B cell (primary cell): ENCODE data around the gene DGCR8. TPM values are rescaled to one million over a fixed set of nuclear protein-coding genes. Genes with fewer than 3 reads are reported as not detected.

ENCODE experiments used
- ATAC-seq: fragments of 200-7000 bp; cut with Tn5 transposase; one replicate; pipeline ENCODE4 v1.10.0; 2021; ENCODE audit warnings: low read depth, mild to moderate bottlenecking, moderate number of reproducible peaks, moderate library complexity
- CTCF ChIA-PET: fragments of 350-600 bp; sonication (Branson Sonifier 250); formaldehyde crosslinking; loops from one replicate; lab custom pipeline; 2021; ENCODE audit warnings: antibody characterized with exemption, inconsistent platforms; lab: Charles Lee
- POLR2A ChIA-PET: fragments of 350-600 bp; sonication (Branson Sonifier 250); formaldehyde crosslinking; loops from one replicate; lab custom pipeline; 2021; ENCODE audit warnings: antibody characterized with exemption; lab: Charles Lee
- DNase-seq: peaks from one replicate; pipeline ENCODE4 v3.0.0; 2013
- H2AFZ ChIP-seq: 2 replicates; pipeline ENCODE4 v1.6.1; 2012; ENCODE audit warnings: mild to moderate bottlenecking, low read depth, low read length; ENCODE audit not compliant: insufficient read depth, poor library complexity, severe bottlenecking
- H3K27ac ChIP-seq, 2 donors: 1 replicate in 1 of 2; 2 replicates in 1 of 2; pipeline ENCODE4 v1.5.1; 2012 to 2013; ENCODE audit warnings: low read length in 2 of 2, mild to moderate bottlenecking in 2 of 2, moderate library complexity in 1 of 2
- H3K27me3 ChIP-seq, 4 experiments: fragments of 200-600 bp in 1 of 4; sonication (generic) in 1 of 4; replicated peaks in 1 of 4; 1 replicate in 2 of 4; 2 replicates in 2 of 4; pipeline versions ENCODE4 v1.6.1 to v1.7.0; 2013 to 2016; ENCODE audit warnings: low read length in 3 of 4, mild to moderate bottlenecking in 2 of 4, mixed read lengths in 1 of 4, moderate library complexity in 1 of 4; ENCODE audit not compliant: insufficient read depth in 4 of 4, control insufficient read depth in 3 of 4; ENCODE audit errors: control extremely low read depth in 1 of 4
- H3K36me3 ChIP-seq, 2 experiments: replicated peaks in 1 of 2; 1 replicate in 1 of 2; 2 replicates in 1 of 2; pipeline versions ENCODE4 v1.6.1 to v1.7.1; 2013; ENCODE audit warnings: low read length in 1 of 2; ENCODE audit not compliant: insufficient read depth in 2 of 2, control insufficient read depth in 1 of 2; ENCODE audit errors: control extremely low read depth in 1 of 2, extremely low read depth in 1 of 2
- H3K4me1 ChIP-seq, 2 donors: fragments of 200-600 bp in 1 of 2; sonication (generic) in 1 of 2; 1 replicate in 1 of 2; 2 replicates in 1 of 2; pipeline versions ENCODE4 v1.5.1 to v1.6.1; 2013 to 2017; ENCODE audit warnings: low read length in 2 of 2; ENCODE audit not compliant: control insufficient read depth in 2 of 2, insufficient read depth in 2 of 2
- H3K4me2 ChIP-seq: replicated peaks from 2 replicates; pipeline ENCODE3; 2012; ENCODE audit warnings: mild to moderate bottlenecking, low read depth, low read length; ENCODE audit not compliant: poor library complexity, severe bottlenecking
- H3K4me3 ChIP-seq, 5 experiments: fragments of 200-600 bp in 1 of 5; sonication (generic) in 1 of 5; 1 replicate in 3 of 5; 2 replicates in 2 of 5; pipeline versions ENCODE4 v1.5.1 to v1.7.0; 2011 to 2016; ENCODE audit warnings: low read length in 4 of 5, mild to moderate bottlenecking in 4 of 5, low read depth in 2 of 5, control low read depth in 1 of 5, moderate library complexity in 1 of 5; ENCODE audit not compliant: insufficient read depth in 1 of 5; ENCODE audit errors: control extremely low read depth in 1 of 5, extremely low read depth in 1 of 5
- H3K79me2 ChIP-seq: fragments of 200-600 bp; sonication (generic); one replicate; pipeline ENCODE4 v1.6.0; 2016; ENCODE audit warnings: low read length; ENCODE audit not compliant: control insufficient read depth, insufficient read depth
- H3K9ac ChIP-seq: fragments of 200-600 bp; sonication (generic); 2 replicates; pipeline ENCODE4 v1.6.1; 2017; ENCODE audit warnings: mild to moderate bottlenecking, low read length, moderate library complexity
- H3K9me3 ChIP-seq, 3 donors: one replicate each; pipeline versions ENCODE4 v1.6.1 to v1.7.1; 2013; ENCODE audit warnings: low read length in 2 of 3; ENCODE audit not compliant: control insufficient read depth in 2 of 3, insufficient read depth in 1 of 3; ENCODE audit errors: control extremely low read depth in 1 of 3
- H4K20me1 ChIP-seq: 2 replicates; pipeline ENCODE4 v1.6.0; 2012; ENCODE audit warnings: mild to moderate bottlenecking, low read length; ENCODE audit not compliant: insufficient read depth, control insufficient read depth, poor library complexity, severe bottlenecking
- H3K27ac Mint-ChIP-seq: one replicate; pipeline ENCODE4 v1.8.0; 2021; ENCODE audit warnings: mixed read lengths
- H3K27me3 Mint-ChIP-seq: one replicate; pipeline ENCODE4 v1.8.0; 2021; ENCODE audit warnings: mixed read lengths
- H3K4me1 Mint-ChIP-seq: one replicate; pipeline ENCODE4 v1.8.0; 2021; ENCODE audit warnings: mixed read lengths
- H3K4me3 Mint-ChIP-seq: one replicate; pipeline ENCODE4 v1.8.0; 2021; ENCODE audit warnings: mixed read lengths
- H3K9me3 Mint-ChIP-seq: one replicate; pipeline ENCODE4 v1.8.0; 2022; ENCODE audit warnings: mixed read lengths; ENCODE audit not compliant: insufficient read depth
- EZH2 ChIP-seq: IDR thresholded peaks from 2 replicates; pipeline ENCODE4 v1.6.1; 2012; ENCODE audit warnings: borderline replicate concordance, low read depth, mild to moderate bottlenecking, moderate library complexity, low read length; ENCODE audit not compliant: insufficient read depth, poor library complexity, severe bottlenecking
- WGBS: methylation state at CpG from one replicate; pipeline ENCODE4 v1.1.5; 2013; ENCODE audit warnings: missing lambda C conversion rate; ENCODE audit not compliant: insufficient coverage; 5-methylcytosine and 5-hydroxymethylcytosine counted together
- intact Hi-C: fragments of 100-400 bp; cut with micrococcal nuclease; formaldehyde crosslinking; loops from one replicate; pipeline ENCODE4 v1.10.0; 2022
- polyA plus RNA-seq: library from polyadenylated mRNA; depleted of rRNA; stranded (reverse); fragments of >200 nt; gene quantifications from 2 replicates; pipeline ENCODE4 v1.2.3, GENCODE V29; 2012
- total RNA-seq, 2 donors: library from RNA; stranded (reverse); fragments of 120-200 nt in 1 of 2; gene quantifications; 1 replicate in 1 of 2; 2 replicates in 1 of 2; pipeline versions ENCODE4 v1.2.3 to v1.2.4, GENCODE V29; 2013 to 2022
- TF ChIP-seq, protein P1 (sequence below): fragments of 200-600 bp; IDR thresholded peaks from one replicate; pipeline ENCODE4 v1.8.0; 2022; ENCODE audit warnings: antibody characterized with exemption, mild to moderate bottlenecking

DGCR8 gene
- total and polyA plus RNA-seq, 2 donors (not counting 1 experiment from before 2014, with no cell fraction given): 19.6 to 43.2 TPM

DNA sequence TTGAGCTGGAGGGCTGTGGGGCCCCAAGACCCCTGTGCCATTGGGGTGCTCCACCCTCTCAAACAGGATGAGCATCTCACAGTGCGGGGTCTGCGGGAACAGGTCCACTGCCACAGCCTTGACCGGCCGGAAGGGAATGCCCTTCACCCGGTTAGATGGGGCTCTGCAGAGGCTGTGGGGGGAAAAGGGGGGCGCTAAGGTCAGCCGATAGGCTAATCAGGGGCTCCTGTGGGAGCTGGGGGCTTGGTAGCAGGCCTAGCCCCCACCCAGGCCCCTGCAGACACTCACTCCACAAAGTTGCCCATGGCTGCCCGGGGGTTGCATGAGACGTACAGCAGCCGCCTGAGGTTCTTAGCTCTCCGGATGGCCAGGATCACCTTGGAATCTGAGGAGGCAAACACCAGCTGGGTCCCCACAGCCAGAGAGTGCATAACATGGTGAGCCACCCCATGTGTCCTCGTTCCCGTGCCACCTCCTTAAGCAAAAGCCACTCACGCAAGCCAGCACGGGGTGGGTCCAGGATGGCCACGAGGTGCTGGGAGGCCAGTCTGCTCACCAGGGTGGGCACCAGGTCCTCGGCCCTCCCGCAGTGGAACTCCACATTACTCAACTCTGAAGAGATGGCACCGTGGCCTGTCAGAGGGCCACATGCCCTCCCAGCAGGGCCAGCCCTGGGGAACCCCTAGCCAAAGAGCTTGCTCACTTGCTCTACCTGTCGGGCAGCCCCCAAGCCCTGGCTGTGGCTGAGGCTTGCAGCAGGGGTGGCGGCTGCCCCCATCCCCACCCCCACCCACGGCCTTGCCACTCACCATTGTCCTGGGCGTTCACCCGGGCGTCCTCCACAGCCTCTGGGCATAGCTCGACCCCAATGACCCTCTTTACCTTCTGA lies 32.8 kb downstream of the DGCR8 start:
- ChIA-PET CTCF (interaction anchor here (1.9 kb wide), 1 partner anchor 141 kb away, joined by 9 read pairs; no protein-coding TSS in a partner anchor), POLR2A (no interaction called here)
- H3K27me3 ChIP-seq: no peaks in the 10 kb centered on the region
- H3K4me1 Mint-ChIP-seq: peaks cover 22% of the 10 kb centered on the region
- peaks cover 8 to 27% of the 10 kb centered on the region in 2 donors for H3K4me1 ChIP-seq
- H3K4me3 ChIP-seq: no peak overlapping the region
- H2AFZ ChIP-seq: no peak overlapping the region
- H3K4me2 ChIP-seq: no peak overlapping the region
- ATAC-seq (no peak), DNase-seq (no peak)
- H3K79me2 ChIP-seq: peaks cover 21% of the 10 kb centered on the region
- no peaks in the 10 kb centered on the region for H3K9me3 ChIP-seq
- H3K27ac Mint-ChIP-seq: no peak overlapping the region
- TF ChIP-seq EZH2: no peak
- TF ChIP-seq, protein P1, sequence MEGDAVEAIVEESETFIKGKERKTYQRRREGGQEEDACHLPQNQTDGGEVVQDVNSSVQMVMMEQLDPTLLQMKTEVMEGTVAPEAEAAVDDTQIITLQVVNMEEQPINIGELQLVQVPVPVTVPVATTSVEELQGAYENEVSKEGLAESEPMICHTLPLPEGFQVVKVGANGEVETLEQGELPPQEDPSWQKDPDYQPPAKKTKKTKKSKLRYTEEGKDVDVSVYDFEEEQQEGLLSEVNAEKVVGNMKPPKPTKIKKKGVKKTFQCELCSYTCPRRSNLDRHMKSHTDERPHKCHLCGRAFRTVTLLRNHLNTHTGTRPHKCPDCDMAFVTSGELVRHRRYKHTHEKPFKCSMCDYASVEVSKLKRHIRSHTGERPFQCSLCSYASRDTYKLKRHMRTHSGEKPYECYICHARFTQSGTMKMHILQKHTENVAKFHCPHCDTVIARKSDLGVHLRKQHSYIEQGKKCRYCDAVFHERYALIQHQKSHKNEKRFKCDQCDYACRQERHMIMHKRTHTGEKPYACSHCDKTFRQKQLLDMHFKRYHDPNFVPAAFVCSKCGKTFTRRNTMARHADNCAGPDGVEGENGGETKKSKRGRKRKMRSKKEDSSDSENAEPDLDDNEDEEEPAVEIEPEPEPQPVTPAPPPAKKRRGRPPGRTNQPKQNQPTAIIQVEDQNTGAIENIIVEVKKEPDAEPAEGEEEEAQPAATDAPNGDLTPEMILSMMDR: no peak
- intact Hi-C loops: loop anchor here (10.0 kb wide), 1 partner anchor 742 kb away; the partner anchor contains the start of genes PI4KA and SNAP29
- 99% methylated on average over 17 of the region's 26 CpGs for WGBS
- H3K9me3 Mint-ChIP-seq: no peaks in the 10 kb centered on the region
- H3K27ac ChIP-seq: no peak overlapping the region
- no peak overlapping the region for H3K4me3 Mint-ChIP-seq
- H3K36me3 ChIP-seq: peaks cover 0 to 46% of the 10 kb centered on the region in 2 experiments
- H4K20me1 ChIP-seq: peaks cover 10% of the 10 kb centered on the region
- H3K9ac ChIP-seq: no peak overlapping the region
- no peaks in the 10 kb centered on the region for H3K27me3 Mint-ChIP-seq
